CD1c-positive myeloid dendritic cell (primary cell): ENCODE results near the gene TSPAN32.

Source experiments
- DNase-seq: peaks from one replicate; pipeline ENCODE4 v3.0.0-alpha.2; 2016; ENCODE audit errors: extremely low spot score

The TSPAN32 gene

DNA sequence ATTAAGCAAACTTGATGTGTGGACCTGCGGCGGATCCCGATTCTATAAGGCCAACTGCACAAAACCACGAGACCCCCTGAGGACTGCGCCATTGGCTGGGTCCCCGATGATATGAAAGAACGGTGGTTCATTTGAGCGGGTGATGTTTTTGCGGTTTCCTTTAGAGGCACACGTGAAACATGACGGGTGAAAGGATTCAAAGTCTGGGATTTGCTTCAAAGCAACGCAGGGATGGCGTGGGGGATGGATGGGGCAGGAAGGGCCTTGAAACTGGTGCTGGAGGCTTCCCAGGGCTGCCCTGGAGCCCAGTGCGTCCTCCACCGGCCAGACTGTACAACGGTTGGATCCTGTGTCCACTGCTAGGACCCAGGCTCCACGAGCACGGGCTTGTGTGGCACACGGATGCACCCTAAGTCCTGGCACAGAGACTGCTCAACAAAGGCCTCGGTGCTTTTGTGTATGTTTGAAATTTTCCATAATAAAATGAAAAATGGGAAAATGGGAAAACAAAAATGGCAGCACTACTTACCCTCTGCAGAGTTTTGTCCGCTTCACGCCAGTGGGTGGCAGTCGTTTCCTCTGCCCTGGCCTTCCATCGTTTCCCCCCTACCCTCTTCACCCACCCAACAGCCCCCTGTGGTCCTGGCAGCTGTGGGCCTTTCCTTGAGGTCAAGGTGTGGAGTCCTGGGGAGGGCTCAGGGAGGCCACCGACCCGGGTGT lies 35.1 kb upstream of the TSPAN32 start:
- no peak for DNase-seq

DNA sequence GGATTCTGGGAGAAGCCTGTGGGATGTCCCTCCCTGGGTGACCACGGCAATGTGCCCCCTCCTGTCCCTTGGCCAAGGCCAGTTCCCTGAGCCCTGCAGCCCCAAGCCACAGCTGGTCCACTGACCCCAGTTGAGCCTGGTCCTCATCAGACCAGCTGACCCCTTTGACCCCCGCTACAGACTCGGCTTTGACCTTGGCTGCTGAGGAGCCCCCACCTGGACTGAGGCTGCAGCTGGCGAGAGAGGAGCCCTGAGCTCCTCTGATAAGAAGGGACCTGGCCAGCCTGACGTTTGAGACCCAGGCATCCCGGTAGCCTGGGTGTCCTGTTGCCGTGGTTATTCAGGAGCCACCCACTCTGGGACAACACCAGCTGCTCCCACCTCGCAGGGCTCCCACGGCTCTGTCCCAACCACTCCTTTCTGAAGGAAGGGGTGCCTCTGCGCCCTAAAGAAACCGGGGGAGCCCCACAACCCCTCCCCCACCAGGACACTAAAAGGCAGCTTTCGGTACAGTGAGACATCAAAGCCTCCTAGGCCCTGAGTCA lies 34.4 kb upstream of the TSPAN32 start:
- DNase-seq = no peak

DNA sequence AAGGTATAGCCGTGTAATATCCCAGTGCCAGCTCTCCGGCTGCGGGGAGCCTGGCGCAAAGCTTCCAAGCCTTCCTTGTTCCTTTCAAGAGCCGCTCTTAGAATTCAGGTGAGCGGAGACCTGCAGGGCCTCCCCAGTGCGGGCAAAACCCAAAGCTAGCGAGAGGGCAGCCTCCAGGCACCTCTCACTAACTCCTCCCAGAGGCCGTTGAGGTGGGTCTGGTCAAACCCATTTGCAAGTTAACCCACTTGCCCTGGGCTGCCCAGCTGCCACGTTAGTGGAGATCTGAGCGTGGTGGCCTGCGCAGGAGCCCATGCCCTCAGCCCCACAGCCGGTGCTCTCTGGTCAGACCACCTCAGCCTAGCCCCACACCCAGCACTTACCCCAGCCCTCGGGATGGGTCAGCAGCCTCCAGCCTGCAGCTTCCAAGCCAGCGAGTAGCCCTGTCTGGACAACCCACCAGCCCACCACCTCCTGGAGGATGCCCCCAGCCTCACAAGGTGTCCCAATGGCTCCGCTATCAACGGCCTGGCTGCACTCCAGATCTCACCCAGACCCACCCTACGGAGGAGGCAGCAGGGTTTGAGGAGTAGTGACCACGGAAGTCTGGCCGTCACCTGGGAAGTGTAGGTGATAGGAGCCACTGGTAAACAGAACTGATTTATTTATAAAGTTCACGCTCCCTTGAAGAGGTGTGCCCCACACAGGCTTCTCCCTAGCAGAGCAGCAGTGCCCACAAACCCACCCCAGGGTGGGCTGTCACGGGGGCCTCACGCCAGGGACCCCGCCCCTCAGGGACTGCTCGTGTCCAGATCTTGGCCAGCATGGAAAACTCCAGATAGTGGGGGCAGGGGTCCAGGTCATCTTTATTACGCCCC lies 33.7 kb upstream of the TSPAN32 start:
- no peak for DNase-seq

DNA sequence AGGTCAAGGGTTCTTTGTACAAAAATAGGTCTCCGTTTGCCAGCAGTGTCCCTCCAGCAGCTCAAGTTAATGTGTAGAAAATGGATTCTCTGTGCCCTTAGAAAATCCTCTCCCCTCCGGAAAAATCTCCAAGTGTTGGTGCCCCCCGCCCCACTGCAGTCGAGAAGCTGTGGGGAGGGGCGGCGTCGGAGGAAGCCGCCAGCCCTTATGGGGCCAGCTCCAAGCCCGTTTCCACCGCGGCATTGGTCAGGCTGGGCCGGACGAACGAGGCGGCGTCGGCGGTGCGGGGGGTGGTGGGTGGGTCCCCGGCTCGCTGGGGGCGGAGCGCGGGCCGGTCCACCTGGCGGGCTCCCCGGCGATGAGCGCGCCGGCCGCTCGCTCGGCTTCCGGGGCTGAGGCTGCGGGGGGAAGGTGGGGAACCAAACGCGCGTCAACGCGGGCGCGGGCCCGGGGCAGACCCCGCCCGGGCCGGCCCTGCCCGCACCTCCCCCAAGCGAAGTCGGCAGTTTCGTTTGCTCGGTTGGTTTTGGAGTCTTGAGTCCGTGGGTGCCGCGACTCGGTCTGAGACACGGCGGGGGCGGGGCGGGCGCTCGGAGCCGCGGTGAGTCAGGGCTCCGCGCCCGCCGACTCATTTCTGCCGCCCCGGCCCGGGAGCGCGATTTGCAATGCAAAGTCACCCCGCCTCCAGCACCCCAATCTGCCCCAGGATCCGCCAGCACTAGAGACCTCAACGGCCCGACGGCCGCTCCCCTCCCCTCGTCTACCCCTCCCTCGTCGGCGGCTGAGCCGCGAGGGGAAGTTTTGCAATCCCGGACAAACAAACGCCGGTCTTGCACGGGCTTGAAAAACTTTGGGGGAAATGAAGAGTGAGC lies 32.8 kb upstream of the TSPAN32 start:
- DNase-seq = peak; percentile 92

DNA sequence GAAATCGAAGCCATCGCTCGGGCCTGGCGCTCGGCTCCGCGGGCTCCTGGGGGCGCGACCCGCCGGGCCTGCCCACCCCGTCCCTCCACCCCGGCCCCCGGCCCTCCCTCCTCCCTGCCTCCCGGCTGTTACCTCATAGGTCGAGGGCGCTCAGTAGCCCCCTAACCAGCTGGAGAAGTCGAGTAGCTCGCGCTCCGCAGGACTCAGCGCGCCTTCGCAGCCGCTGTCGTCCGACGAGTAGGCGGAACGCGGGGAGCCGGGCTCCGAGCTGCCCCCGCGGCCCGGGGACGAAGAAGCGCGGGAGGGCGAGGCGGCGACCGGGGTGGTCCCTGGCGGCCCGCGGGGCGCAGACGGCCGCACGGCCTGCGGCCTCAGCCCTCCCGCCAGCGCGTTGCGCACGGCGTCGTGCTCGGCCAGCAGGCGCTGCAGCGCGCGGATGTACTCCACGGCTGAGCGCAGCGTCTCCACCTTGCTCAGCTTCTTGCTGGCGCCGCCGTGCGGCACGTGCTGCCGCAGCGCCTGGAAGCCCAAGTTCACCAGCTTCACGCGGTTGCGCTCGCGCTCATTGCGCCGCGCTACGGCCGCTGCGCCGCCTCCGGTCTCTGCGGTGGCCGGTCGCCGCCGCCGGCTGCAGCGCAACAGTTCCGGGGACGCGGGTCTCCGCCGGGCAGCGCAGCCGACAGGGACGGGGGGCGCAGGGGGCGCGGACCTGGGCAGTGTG lies 32.1 kb upstream of the TSPAN32 start:
- peak; percentile 72 for DNase-seq

DNA sequence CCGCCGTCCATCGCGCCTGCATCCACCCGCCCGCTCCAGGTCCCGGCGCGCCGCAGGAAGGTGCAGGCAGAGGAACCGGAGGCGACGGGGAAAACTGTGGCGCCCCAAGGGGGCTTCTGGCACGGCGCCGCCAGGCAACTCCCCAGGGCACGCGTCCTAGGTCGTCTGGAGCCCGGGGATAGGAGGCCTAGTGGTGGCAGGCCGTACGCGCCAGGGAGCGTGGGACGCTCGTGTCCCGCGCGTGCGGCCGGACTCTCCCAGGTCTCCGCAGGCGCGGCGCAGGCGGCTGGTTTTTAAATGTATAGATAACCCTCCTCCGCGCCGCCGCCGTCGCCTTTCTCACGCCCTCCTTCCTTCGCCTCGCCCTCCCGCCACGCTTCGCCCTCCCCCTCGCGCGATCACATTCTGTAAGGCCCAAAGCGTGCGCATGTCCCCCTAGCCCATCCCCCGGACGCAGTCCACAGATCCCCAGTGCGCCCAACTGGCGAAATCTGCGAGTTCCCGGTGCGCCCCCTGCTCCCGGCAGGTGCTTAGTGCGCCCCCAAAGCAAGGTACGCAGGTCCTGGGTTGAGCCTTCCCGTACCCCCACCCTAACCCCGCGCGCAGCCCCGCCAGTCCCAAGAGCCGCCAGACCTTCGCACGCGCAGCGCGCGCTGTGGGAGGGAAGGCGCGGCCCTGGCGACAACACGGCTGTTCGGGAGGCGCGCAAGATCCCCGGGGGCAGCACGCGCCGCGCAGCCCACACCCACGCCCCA lies 31.3 kb upstream of the TSPAN32 start, which contains the start of gene ASCL2:
TSS of gene ASCL2 (minus strand) at position 267 of the 755 bp plus-strand sequence. CDS start at position 11, 256 bp downstream.
- peak; percentile 55 for DNase-seq

DNA sequence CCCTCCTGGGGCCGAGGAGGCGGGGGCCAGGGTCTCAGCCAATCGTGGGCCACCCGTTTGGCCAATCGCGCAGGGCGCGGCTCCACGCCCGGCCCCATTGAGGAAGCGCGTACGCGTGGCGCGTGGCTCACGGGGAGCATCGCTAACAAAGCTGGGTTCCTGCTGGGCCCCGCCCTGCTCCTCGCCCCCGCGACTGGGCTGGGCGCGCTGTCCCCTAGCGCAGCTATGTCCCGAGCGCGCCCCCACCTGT lies 30.8 kb upstream of the TSPAN32 start:
- DNase-seq = peak; percentile 95

DNA sequence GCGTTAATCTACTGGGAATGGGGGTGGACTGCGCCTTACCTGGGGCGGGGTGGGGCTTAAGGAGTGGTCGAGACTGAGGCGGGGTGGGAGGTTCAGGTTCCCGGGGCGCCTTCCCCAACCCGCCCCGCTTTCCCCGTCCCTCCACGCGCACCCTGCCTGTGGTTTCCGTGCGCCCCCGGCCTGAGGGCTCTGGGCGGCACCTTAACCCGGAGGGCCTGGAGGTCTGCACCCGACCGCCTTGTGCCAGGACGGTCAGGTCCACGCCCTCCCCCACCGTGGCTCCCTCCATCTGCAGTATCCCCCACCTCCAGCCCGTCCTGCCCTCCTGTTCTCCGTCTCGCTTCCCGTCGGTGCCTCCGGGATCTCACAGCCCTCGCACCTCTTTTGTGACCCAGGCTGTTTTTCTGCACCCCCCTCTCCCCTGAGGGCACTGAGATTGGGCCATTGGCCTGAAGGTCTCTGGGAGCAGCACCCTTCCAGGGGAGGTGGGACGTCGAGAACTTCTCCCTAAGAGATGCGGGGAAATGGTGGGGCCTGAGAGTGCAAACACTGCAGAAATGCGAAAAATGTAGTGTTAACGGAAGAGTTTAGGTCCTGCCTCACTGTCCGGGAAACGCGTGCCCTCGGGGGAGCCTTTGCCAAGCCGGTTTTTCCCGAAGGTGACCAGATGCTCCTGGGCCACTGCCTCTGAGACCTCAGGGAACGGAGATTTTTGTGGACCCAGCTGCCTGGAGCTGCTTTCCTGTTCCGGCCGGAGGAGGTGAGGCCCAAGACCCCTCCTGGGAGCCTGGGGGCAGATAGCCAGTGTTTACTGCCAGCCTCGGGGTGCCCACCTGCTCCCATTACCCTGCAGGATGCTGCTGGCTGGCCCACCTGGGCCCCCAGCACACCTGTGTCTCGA lies 30.2 kb upstream of the TSPAN32 start:
- DNase-seq = no peak

DNA sequence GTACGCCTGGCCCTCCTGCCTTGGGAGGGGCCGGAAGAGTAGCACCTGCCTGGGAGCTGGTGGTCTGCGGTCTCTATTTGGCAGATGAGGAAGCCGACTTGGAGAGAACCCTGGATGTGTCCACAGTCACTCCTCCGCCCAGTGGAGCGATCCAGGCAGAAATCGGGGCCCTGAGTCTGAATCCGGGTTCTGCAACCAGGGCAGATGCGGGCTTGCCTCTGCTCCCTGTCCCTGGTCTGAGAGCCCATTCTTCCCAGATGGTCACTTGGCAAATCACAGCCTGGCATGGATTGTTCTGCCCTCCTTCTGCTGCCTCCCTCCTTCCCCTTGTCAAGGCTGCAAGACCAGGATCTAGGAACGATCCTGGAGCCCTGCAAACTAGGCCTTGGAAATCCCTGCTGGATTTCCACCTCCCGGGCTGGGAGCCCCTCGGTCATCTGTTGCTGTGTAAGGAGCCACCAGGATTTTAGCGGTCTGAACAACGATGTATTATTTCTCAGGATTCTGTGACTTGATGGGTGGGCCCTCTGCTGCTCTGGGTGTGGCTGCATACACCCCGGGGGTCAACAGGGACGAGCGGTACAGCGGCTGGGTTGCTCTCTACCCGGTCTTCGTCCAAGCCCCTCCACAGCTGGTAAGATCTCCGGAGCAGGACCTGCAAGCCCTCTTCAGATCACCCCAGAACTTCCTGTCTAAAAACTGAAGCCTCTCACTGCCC lies 29.4 kb upstream of the TSPAN32 start:
- no peak for DNase-seq

DNA sequence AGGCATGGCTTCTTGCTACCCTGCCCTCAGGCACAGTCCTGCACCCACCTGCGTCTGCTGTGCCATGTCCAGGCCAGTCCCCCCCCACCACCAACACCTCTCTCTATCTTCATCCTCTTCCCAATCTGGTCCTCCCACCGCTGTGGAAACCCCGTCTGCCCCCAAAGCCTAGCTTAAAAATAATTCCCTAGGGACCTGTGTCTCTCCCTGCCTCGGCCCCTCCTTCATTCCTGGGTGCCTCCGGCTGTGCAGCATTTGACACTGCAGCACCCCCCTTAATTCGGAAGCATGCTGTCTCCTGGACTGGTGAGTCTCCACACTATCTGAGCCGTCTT lies 28.9 kb upstream of the TSPAN32 start:
- no peak for DNase-seq

DNA sequence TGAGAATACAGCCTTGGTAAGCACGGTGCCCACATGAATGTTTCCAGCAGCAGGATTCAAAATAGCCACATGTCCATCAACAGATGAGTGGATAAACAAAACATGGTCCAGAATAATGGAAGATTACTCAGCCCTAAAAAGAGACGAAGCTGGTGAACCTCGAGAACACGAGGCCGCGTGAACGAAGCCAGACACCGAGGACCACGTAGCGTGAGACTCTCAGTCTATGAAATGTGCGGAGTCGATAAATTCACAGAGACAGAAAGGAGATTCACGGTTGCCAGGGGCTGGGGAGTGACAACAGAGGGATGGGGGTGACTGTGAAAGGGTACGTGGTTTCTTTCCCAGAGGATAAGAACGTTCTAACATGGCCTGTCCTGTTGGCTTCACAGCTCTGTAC lies 28.5 kb upstream of the TSPAN32 start:
- no peak for DNase-seq

DNA sequence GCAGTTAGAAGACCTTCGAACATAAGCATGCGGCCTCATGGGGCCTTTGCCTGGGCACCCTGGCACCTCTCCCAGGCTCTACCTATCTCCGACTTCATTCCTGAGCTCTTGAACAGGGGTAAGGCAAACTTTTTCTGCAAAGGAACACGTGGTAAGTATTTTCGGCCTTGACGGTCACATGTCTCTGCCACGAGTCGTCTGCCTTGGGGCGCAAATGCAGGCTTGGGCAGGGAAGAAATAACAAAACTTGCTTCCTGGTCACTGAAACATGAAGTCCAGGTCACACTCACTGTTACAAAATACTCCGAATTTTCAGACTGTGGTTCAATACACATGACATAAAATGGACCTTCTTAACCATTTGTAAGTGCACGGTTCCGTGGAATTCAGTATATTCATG lies 28.0 kb upstream of the TSPAN32 start:
- DNase-seq = no peak

DNA sequence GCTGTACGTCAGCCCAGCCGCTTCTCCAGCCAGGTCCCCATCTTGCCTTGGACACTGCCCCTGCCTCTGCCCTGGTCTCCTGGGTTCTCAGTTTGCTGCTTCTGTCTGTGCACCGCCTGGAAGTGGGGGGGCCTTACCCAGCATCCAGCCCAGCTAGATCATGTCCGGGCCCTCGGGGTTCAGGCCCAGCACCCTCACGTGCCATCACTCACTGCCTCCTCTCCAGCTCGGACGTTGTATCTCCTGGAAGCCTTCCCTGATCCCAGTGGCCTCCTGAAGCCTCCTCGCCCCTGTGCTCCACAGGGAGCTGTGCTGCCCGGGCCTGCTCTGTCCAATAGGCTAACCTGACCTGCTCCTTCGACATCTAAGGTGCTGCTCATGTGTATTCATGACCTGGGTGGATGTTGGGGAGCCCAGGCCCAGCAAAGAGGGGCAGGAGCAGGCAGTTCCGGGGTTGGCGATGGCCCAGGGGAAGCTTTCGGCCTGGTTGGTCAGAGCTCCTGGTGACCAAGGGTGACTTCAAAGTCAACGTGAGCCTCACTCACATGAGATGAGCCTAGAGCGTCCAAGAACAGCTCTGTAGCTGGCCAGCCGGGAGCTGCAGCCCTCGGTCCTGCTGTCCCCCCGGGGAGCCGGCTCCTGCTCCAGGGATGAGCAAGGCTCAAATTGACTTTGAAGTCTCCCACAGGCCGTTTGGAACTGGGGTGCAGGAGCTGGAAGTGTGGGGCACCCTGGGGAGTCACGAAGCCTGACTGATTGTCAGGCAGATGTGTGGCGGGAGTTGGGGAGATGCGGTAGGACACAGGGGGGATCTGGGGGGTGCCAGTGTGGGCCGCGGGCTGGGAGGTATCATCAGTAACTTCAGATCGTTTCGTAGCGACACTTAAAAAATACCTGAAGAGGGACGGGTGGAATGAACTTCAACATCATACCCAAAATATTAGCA lies 26.2 kb upstream of the TSPAN32 start:
- DNase-seq = no peak

DNA sequence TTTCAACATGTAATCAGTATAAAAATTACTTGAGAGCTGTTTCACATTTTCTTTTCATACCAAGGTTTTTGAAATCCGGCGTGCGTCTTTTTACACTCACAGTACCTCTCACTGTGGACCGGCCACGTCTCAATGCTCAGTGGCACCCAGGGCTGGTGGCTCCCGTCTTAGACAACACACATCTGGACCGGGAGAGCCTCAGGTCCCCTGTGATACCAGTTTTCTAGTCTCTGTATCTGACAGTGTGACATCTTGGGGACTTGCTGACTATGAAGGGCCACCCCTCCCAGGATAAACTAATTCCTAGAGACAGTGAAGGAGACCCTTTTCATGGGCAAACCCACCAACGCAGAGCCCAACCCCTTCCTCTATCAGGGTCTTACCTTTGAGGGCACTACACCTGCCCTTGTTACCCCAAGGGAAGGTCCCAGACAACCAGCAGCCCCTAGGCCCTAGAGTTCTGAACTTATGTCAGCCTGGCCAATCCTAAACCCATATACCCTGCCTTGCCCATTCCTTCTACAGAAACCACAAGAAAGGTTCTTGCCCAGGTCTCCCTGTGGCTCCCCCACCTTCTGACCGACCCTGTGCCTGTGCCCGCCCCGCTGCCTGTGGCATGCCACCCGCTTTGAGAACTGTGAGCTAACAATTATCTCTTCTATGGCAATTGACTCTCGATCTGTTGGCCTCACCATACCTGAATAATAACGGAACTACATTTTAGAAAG lies 25.4 kb upstream of the TSPAN32 start:
- DNase-seq = no peak

DNA sequence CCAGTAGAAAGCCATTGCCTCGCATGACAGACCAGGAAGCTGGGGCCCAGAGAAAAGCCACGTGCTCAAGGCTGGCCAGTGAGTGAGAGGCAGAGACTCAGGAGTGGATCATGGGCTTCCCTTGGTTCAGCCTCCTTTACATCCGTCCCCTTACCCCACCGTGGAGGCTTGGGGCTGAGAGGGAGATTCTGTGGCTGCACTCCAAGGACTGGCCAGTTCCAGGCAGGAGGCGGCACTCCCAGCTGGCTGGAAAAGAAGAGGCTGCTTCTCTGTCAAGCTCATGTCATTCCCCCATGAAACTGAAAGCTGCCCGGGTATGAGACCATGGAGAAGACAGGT lies 24.8 kb upstream of the TSPAN32 start:
- no peak for DNase-seq

DNA sequence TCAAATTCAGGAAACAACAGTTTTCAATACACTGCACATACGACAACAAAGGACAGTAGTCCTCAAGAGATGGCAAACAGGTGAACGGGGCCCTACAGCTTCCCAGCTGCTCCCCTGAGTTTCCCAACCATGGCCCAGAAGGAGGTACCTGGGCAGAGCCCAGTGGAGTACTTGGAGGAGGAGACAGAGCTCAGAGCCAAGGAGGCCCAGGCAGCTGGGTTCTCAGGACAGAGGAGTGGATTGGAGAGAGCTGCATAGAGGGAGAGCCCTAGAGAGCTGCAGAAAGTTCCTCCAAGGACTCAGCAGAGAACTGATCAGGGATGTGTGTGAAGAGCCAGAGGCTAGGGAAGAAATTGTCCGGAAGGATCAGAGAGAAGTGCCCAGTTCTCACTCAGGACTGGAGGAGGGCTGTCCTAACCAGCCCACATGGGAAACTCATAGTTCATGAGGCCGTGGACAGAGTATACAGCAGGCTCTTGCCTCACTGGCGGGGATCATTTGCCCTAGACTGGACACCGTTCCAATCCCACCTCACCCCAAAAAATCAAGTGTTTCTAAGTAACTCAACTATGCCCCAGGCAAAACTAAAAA lies 23.8 kb upstream of the TSPAN32 start:
- no peak for DNase-seq

DNA sequence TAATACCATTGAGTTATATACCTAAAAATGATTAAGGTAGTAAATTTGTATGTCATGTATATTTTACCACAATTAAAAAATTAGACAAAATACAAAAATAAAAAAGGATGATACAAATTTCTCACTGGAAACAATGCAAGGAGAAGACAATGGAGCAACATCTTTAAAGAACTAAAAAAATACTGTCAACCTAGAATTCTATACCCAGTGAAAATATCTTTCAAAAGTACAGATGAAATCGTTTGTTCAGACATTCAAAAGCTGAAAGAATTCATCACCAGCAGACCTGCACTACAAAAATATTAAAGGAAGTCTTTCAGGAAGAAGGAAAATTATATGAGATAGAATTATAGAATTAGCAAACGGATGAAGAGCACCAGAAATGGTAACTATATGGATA lies 21.6 kb upstream of the TSPAN32 start:
- no peak for DNase-seq
